Effector memory CD4-positive, alpha-beta T cell (primary cell): ENCODE results near the gene MYH9.
A peak's percentile ranks its signal among the peaks of the same experiment; 100 is the strongest.
"Not testable (repeated sequence)": the region's sequence is repeated elsewhere in the genome, so short reads cannot be mapped to it uniquely, and the experiment has no call there.

Source experiments
- DNase-seq, 3 donors: peaks; one replicate each; pipeline ENCODE4 v3.0.0-alpha.2; 2020
- H3K27ac ChIP-seq: 2 replicates; pipeline ENCODE4 v1.7.0; 2013; ENCODE audit warnings: mild to moderate bottlenecking, low read length, moderate library complexity; ENCODE audit not compliant: insufficient read depth, poor library complexity, severe bottlenecking
- H3K27me3 ChIP-seq: replicated peaks from 2 replicates; pipeline ENCODE4 v1.7.0; 2013; ENCODE audit warnings: mild to moderate bottlenecking, low read length; ENCODE audit not compliant: insufficient read depth, control insufficient read depth, poor library complexity, severe bottlenecking
- H3K36me3 ChIP-seq: 2 replicates; pipeline ENCODE4 v1.7.0; 2013; ENCODE audit warnings: mild to moderate bottlenecking, low read length, moderate library complexity; ENCODE audit not compliant: control insufficient read depth, insufficient read depth
- H3K4me1 ChIP-seq: 2 replicates; pipeline ENCODE4 v1.7.0; 2013; ENCODE audit warnings: low read length, mild to moderate bottlenecking; ENCODE audit not compliant: control insufficient read depth, insufficient read depth, poor library complexity, severe bottlenecking
- H3K4me3 ChIP-seq: 2 replicates; pipeline ENCODE4 v1.7.0; 2013; ENCODE audit warnings: low read length, low read depth, mild to moderate bottlenecking; ENCODE audit not compliant: insufficient read depth, poor library complexity, severe bottlenecking
- H3K9me3 ChIP-seq: 2 replicates; pipeline ENCODE4 v1.7.0; 2013; ENCODE audit warnings: mild to moderate bottlenecking, low read length, moderate library complexity; ENCODE audit not compliant: control insufficient read depth

MYH9 gene

GRCh38 chr22:36413022-36413775, 25.4 kb upstream of the MYH9 start:
- Histone ChIP-seq H3K27ac (no peak overlapping the region), H3K9me3 (no peaks in the 10 kb centered on the region), H3K4me3 (no peak overlapping the region), H3K36me3 (no peaks in the 10 kb centered on the region), H3K27me3 (no peaks in the 10 kb centered on the region), H3K4me1 (peaks cover 22% of the 10 kb centered on the region)
- no peak for DNase-seq

GRCh38 chr22:36411589-36412258, 24.0 kb upstream of the MYH9 start:
- H3K9me3 ChIP-seq = no peaks in the 10 kb centered on the region
- no peaks in the 10 kb centered on the region for H3K36me3 ChIP-seq
- no peaks in the 10 kb centered on the region for H3K27me3 ChIP-seq
- DNase-seq = peak in 1 of 3 donors; percentile 12
- H3K4me1 ChIP-seq = peaks cover 24% of the 10 kb centered on the region
- no peak overlapping the region for H3K4me3 ChIP-seq
- H3K27ac ChIP-seq = no peak overlapping the region

- no peaks in the 10 kb centered on the region for H3K27me3 ChIP-seq
- peaks cover 40% of the 10 kb centered on the region for H3K4me1 ChIP-seq
- peak; percentile 58 to 73 (median 61) for DNase-seq
- peak overlapping the region; percentile 59 for H3K27ac ChIP-seq
- no peaks in the 10 kb centered on the region for H3K9me3 ChIP-seq
- no peaks in the 10 kb centered on the region for H3K36me3 ChIP-seq
- no peak overlapping the region for H3K4me3 ChIP-seq
Observed at GRCh38 chr22:36409911-36410756, 22.4 kb upstream of the MYH9 start.

DNA sequence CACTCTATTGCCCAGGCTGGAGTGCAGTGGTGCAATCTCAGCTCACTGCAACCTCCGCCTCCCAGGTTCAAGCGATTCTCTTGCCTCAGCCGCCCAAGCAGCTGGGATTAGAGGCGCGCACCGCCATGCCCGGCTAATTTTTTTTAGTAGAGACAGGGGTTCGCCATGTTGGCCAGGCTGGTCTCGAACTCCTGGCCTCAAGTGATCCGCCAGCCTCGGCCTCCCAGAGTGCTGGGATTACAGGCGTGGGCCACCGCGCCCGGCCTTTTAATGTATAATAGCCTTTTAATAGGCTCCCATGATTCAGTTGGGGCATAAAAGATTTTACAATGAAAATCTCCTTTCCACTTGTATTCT, 21.8 kb upstream of the MYH9 start:
- H3K4me3 ChIP-seq, H3K9me3 ChIP-seq, DNase-seq, H3K36me3 ChIP-seq, H3K27me3 ChIP-seq: not testable (repeated sequence)
- Histone ChIP-seq H3K4me1 (peaks cover 46% of the 10 kb centered on the region), H3K27ac (peak overlapping the region; percentile 59)

DNA sequence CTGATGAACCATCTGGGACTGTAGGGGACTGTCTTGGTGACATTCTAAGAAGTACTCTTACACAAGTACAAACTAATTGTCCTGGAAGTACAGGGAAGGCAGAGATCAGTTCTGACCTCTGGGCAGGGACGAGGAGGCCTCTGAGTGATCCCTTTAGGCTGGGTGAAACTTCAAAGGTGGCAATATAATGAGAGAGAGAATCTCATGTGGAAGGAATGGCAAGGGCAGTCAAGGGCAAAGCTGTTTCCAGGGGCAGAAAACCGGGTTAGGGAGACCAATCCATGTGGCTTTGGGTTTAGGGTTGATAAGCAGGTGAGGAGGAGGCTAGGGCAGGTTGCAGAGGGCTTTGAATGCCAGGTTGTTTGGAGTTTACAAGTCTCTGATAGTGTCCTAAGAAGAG, 21.3 kb upstream of the MYH9 start:
- Histone ChIP-seq H3K4me3 (no peak overlapping the region), H3K36me3 (no peaks in the 10 kb centered on the region), H3K4me1 (peaks cover 49% of the 10 kb centered on the region), H3K9me3 (no peaks in the 10 kb centered on the region), H3K27ac (no peak overlapping the region), H3K27me3 (no peaks in the 10 kb centered on the region)
- no peak for DNase-seq

GRCh38 chr22:36406721-36407120, 19.0 kb upstream of the MYH9 start:
- DNase-seq = no peak
- Histone ChIP-seq H3K9me3 (no peaks in the 10 kb centered on the region), H3K4me3 (no peak overlapping the region), H3K36me3 (no peaks in the 10 kb centered on the region), H3K27me3 (no peaks in the 10 kb centered on the region), H3K27ac (peak overlapping the region; percentile 55), H3K4me1 (peaks cover 47% of the 10 kb centered on the region)

- peaks cover 40% of the 10 kb centered on the region for H3K4me1 ChIP-seq
- no peaks in the 10 kb centered on the region for H3K36me3 ChIP-seq
- peak overlapping the region; percentile 55 for H3K27ac ChIP-seq
- H3K9me3 ChIP-seq = no peaks in the 10 kb centered on the region
- DNase-seq = peak; percentile 39 to 49 (median 44)
- peak overlapping the region; percentile 3 for H3K4me3 ChIP-seq
- no peaks in the 10 kb centered on the region for H3K27me3 ChIP-seq
Observed at GRCh38 chr22:36405671-36406538, 18.1 kb upstream of the MYH9 start.

GRCh38 chr22:36405221-36405661, 17.5 kb upstream of the MYH9 start:
- Histone ChIP-seq H3K4me1 (peaks cover 34% of the 10 kb centered on the region), H3K36me3 (no peaks in the 10 kb centered on the region), H3K27me3 (no peaks in the 10 kb centered on the region), H3K4me3 (peak overlapping the region; percentile 3), H3K9me3 (no peaks in the 10 kb centered on the region), H3K27ac (peak overlapping the region; percentile 55)
- DNase-seq = no peak

GRCh38 chr22:36404446-36404845, 16.7 kb upstream of the MYH9 start:
- Histone ChIP-seq H3K9me3 (no peaks in the 10 kb centered on the region), H3K27me3 (no peaks in the 10 kb centered on the region), H3K4me1 (peaks cover 36% of the 10 kb centered on the region), H3K27ac (no peak overlapping the region), H3K36me3 (no peaks in the 10 kb centered on the region), H3K4me3 (no peak overlapping the region)
- no peak for DNase-seq
